Lung (tissue), 12 donors: Measurements from ENCODE around the gene KCNC2. TPM values are rescaled to one million over a fixed set of nuclear protein-coding genes. Genes with fewer than 3 reads are reported as not detected.

ENCODE experiments used
- ATAC-seq: fragments of 200-7000 bp; cut with Tn5 transposase; one replicate; pipeline ENCODE4 v1.9.1; 2020; ENCODE audit warnings: moderate number of reproducible peaks; ENCODE audit not compliant: insufficient read depth, low FRiP score
- DNase-seq, 3 donors: peaks; one replicate each; pipeline ENCODE4 v3.0.0-alpha.2; 2013 to 2017
- H3K27ac ChIP-seq, 2 donors: one replicate each; pipeline ENCODE4 v1.5.1; 2013; ENCODE audit warnings: mild to moderate bottlenecking in 2 of 2, moderate library complexity in 2 of 2, control low read depth in 1 of 2, inconsistent platforms in 1 of 2, low read depth in 1 of 2, low read length in 1 of 2
- H3K27me3 ChIP-seq, 3 donors: one replicate each; pipeline ENCODE4 v1.5.1; 2013; ENCODE audit warnings: low read length in 2 of 3; ENCODE audit not compliant: control insufficient read depth in 3 of 3, insufficient read depth in 3 of 3
- H3K36me3 ChIP-seq, 4 donors: one replicate each; pipeline ENCODE4 v1.5.1; 2013; ENCODE audit warnings: low read length in 4 of 4, mild to moderate bottlenecking in 1 of 4, moderate library complexity in 1 of 4; ENCODE audit not compliant: control insufficient read depth in 4 of 4, insufficient read depth in 4 of 4
- H3K4me1 ChIP-seq, 5 donors: one replicate each; pipeline ENCODE4 v1.5.1; 2013; ENCODE audit warnings: low read length in 5 of 5, mild to moderate bottlenecking in 2 of 5, moderate library complexity in 1 of 5; ENCODE audit not compliant: control insufficient read depth in 5 of 5, insufficient read depth in 5 of 5
- H3K4me3 ChIP-seq: one replicate; pipeline ENCODE4 v1.5.1; 2013; ENCODE audit warnings: mild to moderate bottlenecking, control low read depth, moderate library complexity
- H3K9ac ChIP-seq, 2 donors: one replicate each; pipeline ENCODE4 v1.5.1; 2013; ENCODE audit warnings: low read length in 2 of 2, control low read depth in 1 of 2; ENCODE audit not compliant: insufficient read depth in 1 of 2
- H3K9me3 ChIP-seq, 4 donors: one replicate each; pipeline ENCODE4 v1.5.1; 2013; ENCODE audit warnings: low read length in 3 of 4, mild to moderate bottlenecking in 1 of 4, moderate library complexity in 1 of 4; ENCODE audit not compliant: control insufficient read depth in 4 of 4, insufficient read depth in 3 of 4
- WGBS, 2 donors: extraction: QIAGEN DNeasy Blood & Tissue Kit; methylation state at CpG; one replicate each; pipeline ENCODE4 v1.1.7; 2013; 5-methylcytosine and 5-hydroxymethylcytosine counted together
- polyA plus RNA-seq, 2 donors: library from polyadenylated mRNA; stranded (reverse); fragments of 200-250 nt; gene quantifications; one replicate each; pipeline ENCODE4 v1.2.1, GENCODE V29; 2013
- total RNA-seq, 2 donors: library from RNA; depleted of rRNA in 1 of 2; stranded (reverse); fragments of >200 nt in 1 of 2; gene quantifications; one replicate each; pipeline ENCODE4 v1.2.1, GENCODE V29; 2014 to 2021
- TF ChIP-seq, protein P1 (sequence below): IDR thresholded peaks from 2 replicates; pipeline ENCODE4 v1.5.1; 2012; ENCODE audit warnings: mild to moderate bottlenecking; ENCODE audit errors: control extremely low read depth, extremely low read depth
- donor health status: control.
- donor health status: control.
- donor health status: Bipolar disorder and iron deficiency.
- donor health status: healthy.
- donor health status: DM: yes; HTN: yes; CAD: no.

Gene KCNC2
- total and polyA plus RNA-seq, 4 donors = 0.06 TPM; not detected in 3

DNA sequence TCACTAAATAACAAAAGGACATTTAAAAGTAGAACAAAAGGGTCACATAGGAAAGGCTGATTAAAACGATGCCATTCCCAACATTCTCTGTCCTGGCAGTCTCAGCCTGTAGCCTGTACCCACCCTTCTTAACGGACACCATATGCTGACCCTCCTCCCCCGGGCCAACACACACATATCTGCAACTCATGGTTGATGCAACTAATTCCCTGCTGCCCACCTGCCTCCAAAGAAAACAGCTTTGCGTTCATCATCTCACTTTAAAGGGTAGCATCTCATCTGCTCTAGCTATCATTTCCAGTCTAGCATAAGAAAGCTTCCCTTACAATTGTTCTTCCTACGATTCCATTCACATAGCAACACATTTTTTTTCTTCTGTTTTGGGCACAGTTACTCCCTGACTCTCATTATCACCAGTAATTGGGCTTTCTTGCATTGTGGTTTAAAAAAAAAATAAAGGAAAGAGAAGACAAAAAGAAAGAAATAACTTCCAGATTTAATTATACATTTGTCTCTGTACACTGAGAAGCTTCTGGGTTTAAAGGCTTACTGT is 92.9 kb downstream of the KCNC2 start:
- Histone ChIP-seq H3K4me3 (no peak overlapping the region), H3K36me3 (no peaks in the 10 kb centered on the region), H3K4me1 (peaks cover 0 to 22% (median 0%) of the 10 kb centered on the region in 5 donors), H3K27ac (no peak overlapping the region), H3K9me3 (no peaks in the 10 kb centered on the region), H3K9ac (no peak overlapping the region), H3K27me3 (no peaks in the 10 kb centered on the region)
- TF ChIP-seq, protein P1, sequence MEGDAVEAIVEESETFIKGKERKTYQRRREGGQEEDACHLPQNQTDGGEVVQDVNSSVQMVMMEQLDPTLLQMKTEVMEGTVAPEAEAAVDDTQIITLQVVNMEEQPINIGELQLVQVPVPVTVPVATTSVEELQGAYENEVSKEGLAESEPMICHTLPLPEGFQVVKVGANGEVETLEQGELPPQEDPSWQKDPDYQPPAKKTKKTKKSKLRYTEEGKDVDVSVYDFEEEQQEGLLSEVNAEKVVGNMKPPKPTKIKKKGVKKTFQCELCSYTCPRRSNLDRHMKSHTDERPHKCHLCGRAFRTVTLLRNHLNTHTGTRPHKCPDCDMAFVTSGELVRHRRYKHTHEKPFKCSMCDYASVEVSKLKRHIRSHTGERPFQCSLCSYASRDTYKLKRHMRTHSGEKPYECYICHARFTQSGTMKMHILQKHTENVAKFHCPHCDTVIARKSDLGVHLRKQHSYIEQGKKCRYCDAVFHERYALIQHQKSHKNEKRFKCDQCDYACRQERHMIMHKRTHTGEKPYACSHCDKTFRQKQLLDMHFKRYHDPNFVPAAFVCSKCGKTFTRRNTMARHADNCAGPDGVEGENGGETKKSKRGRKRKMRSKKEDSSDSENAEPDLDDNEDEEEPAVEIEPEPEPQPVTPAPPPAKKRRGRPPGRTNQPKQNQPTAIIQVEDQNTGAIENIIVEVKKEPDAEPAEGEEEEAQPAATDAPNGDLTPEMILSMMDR = no peak
- no peak for ATAC-seq
- no peak for DNase-seq
- WGBS, 2 donors = 82 to 87% methylated on average over 5 of the region's 5 CpGs

DNA sequence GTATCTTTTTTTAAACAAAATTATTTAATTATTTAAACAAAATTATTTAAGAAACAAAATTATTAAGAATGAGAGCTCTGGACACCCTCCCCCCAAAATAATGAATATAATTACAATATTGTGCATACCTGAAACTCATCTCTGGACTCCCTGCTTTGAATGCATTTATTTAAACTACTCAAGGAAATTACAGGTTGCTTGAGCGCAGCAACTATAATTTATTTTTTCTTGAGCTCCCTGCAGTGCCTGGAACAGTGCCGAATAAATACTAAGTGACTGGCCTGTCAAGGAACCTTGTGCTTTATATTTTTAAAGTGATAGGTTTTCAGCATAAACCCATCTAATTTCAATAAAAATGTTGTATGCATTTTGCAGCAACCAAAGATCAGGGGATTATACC is 93.9 kb downstream of the KCNC2 start:
- H3K27me3 ChIP-seq = no peaks in the 10 kb centered on the region
- no peak for ATAC-seq
- H3K36me3 ChIP-seq = no peaks in the 10 kb centered on the region
- peaks cover 0 to 14% (median 0%) of the 10 kb centered on the region in 5 donors for H3K4me1 ChIP-seq
- no peaks in the 10 kb centered on the region for H3K9me3 ChIP-seq
- no peak overlapping the region for H3K27ac ChIP-seq
- DNase-seq = no peak
- H3K4me3 ChIP-seq = no peak overlapping the region
- H3K9ac ChIP-seq = no peak overlapping the region
- TF ChIP-seq, protein P1 = no peak
- WGBS, 2 donors = 97 to 98% methylated on average over 2 of the region's 2 CpGs

DNA sequence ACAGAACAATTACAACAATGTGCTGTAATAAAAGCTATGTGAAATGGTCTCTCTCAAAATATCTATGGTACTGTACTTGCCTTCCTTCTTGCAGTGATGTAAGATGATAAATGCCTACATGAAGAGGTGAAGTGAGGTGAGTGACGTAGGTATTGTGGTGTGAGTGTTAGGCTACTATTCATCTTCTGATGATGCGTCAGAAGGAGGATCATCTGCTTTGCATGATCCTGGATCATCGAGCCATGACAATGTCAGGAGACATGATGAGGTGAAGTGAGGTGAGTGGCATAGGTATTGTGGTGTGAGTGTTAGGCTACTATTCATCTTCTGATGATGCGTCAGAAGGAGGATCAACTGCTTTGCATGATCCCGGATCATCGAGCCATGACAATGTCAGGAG is 105.8 kb downstream of the KCNC2 start:
- Histone ChIP-seq H3K36me3 (no peaks in the 10 kb centered on the region), H3K9me3 (peaks cover 0 to 3% (median 0%) of the 10 kb centered on the region in 4 donors), H3K4me1 (no peaks in the 10 kb centered on the region), H3K27me3 (peaks cover 0 to 2% (median 0%) of the 10 kb centered on the region in 3 donors), H3K9ac (no peak overlapping the region), H3K4me3 (no peak overlapping the region), H3K27ac (no peak overlapping the region)
- WGBS, 2 donors = 94 to 96% methylated on average over 6 of the region's 6 CpGs
- TF ChIP-seq, protein P1 = no peak
- ATAC-seq (no peak), DNase-seq (no peak)

DNA sequence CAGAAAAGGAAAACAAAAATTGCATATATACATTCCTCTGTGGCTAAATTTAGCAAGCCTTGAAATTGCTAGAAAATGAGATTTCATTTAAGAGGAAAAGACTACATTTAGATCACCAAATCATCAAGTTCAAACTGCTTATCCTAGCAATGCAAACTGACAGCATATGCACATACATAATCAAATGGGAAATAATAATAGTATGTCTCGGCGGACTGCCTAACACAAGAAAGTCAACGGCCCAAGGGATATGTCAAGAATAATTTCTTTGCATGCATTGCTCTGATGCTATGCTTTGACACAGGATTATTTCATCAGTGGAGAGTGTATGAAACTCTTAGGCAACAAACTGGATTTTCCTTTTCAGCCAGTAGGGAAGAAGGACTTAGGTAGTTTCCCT is 107.9 kb downstream of the KCNC2 start:
- WGBS, 2 donors = 70 to 93% methylated on average over 3 of the region's 3 CpGs
- TF ChIP-seq, protein P1 = no peak
- no peaks in the 10 kb centered on the region for H3K36me3 ChIP-seq
- peaks cover 0 to 3% (median 0%) of the 10 kb centered on the region in 4 donors for H3K9me3 ChIP-seq
- no peak for DNase-seq
- peaks cover 0 to 2% (median 0%) of the 10 kb centered on the region in 3 donors for H3K27me3 ChIP-seq
- H3K4me3 ChIP-seq = no peak overlapping the region
- no peaks in the 10 kb centered on the region for H3K4me1 ChIP-seq
- no peak for ATAC-seq
- no peak overlapping the region for H3K9ac ChIP-seq
- no peak overlapping the region for H3K27ac ChIP-seq
